Measurements from ENCODE around the gene SULT1C4.
"Not testable (repeated sequence)": the region's sequence is repeated elsewhere in the genome, so short reads cannot be mapped to it uniquely, and the experiment has no call there.

Gene SULT1C4

GRCh38 chr2:108414945-108415344, 37.2 kb downstream of the SULT1C4 start:
- DNase-seq, result no peak

DNA sequence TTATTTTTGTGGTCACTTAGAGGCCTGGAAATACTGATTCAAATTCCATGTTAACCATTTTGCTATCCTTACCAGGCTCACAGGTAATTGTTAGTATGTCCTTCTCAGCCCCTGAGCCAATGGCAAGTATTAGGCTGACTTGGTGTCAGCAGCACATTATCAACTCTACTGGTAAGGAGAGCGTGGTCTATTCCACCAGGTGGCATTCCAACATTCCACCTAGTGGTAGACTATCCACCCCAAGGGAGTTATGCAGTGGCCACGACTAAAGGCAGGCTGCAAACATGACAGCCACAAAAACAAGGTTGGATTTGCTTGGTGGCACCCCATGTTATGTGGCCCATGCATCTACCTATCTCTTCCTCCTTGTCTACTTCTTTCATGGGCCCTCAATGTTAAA, 39.5 kb downstream of the SULT1C4 start:
- DNase-seq, result peak in 1 of 2 experiments; percentile 34

DNA sequence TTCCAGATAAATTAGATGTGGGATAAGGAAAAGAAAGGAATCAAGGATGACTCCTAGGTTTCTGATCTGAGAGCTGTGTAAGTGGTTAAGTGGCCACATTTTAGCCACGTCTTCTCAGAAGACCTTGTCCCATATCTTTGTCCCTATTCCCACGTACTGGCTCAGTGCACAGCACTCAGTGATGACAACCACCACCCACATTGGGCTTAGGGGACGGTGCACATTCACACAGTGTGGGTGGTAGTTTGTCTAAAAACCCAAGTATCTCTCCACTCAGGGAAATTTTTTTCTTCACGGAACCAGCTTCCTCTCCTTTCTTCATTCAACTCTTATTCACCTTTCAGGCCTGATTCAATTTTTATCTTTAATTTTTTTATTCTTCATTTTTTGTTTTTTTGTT, 40.7 kb downstream of the SULT1C4 start:
- DNase-seq, result no peak

DNA sequence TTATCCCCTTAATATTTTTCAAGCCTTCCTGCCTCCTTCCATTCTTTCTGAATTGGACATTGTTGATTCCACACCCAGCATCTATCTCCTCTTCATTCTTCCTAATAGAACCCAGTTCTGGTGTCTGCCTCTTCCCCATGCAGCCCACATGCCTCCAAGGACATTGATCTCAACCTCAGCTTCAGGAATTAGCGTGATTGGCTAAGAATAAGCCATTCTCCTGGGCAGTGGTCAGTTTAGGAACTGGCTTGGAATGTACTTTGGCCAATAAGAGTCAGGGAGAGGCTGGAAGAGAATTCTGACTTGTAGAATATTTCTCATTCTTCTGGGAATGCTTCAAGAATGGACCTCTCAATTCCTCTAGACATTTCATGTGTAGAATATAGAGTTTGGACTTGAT, 45.3 kb downstream of the SULT1C4 start:
- no peak for DNase-seq

GRCh38 chr2:108423502-108424251, 45.9 kb downstream of the SULT1C4 start:
- no peak for DNase-seq

DNA sequence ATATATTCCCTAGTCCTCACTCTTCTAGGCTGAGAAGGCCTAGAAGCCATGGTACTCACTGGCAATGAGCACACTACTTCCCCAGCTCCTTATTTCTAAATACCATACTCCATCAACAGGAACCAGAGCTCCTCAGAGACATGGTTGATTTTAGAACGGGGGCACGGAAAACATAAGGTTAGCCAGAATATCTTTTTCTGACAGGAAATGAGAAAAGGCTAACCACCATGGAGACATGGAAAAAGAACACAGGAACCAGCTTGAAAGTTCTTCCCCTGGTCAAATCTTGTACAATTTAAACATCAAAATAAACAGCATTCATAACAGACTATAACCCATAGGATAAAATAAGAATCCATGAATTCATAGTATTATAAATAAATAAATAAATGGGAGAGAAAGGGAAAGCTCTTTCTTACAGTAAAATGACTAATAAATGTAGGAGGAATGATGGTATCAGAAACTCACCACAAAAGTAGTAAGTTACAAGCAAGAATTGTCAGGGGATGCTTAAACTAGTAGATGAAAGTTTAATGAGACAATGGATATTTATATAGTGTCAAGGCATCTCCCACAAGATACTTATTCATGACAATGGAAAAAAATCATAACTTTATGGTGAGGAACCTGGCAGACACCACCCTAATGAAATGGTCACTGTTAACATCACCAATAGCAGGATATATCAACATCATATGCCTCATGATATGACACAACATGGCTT, 50.7 kb downstream of the SULT1C4 start:
- DNase-seq, result no peak

GRCh38 chr2:108435578-108435977, 57.8 kb downstream of the SULT1C4 start:
- not testable (repeated sequence) for DNase-seq

DNA sequence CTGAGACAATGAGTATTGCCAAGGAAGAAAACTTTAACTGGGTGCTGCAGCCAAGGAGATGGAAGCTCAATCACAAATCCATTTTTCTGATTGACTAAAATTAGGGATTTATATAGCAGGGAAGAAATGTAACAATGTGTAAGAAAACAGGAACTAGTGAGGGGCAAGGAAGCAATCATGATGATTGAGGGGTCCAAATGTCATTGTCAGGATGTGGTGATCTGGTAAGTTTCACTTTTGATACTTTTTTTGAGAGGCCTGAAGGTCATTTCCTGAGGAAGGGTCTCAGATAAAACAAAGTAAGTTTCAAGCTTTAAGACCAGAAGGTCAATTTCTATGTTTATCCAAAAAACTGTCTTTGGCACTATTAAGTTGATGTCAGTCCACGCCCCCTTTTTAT, 59.2 kb downstream of the SULT1C4 start:
- DNase-seq, result no peak

Data from SW 1271 (cell line).